ENCODE results near the gene CYB561D2.

DNA sequence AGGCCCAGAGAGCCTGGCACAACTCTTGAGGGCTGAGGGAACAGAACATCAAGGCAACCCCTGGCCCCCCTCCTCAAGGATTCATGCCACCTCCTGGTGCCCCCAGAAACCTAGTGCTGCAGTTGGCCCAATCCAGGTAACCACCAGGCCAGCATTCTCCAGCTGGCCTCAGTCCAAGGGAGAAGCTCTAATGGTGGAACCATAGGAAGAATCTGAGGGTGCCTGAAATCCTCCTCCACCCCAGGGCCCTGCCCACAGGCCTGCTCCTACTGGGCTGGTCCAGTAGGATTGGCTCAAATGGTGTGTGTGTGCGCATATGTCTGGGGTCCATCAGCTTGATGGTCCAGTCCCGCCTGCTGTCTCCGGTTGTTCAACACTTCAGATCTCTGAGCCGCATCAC lies 35.8 kb upstream of the CYB561D2 start:
- TF ChIP-seq, protein P1, sequence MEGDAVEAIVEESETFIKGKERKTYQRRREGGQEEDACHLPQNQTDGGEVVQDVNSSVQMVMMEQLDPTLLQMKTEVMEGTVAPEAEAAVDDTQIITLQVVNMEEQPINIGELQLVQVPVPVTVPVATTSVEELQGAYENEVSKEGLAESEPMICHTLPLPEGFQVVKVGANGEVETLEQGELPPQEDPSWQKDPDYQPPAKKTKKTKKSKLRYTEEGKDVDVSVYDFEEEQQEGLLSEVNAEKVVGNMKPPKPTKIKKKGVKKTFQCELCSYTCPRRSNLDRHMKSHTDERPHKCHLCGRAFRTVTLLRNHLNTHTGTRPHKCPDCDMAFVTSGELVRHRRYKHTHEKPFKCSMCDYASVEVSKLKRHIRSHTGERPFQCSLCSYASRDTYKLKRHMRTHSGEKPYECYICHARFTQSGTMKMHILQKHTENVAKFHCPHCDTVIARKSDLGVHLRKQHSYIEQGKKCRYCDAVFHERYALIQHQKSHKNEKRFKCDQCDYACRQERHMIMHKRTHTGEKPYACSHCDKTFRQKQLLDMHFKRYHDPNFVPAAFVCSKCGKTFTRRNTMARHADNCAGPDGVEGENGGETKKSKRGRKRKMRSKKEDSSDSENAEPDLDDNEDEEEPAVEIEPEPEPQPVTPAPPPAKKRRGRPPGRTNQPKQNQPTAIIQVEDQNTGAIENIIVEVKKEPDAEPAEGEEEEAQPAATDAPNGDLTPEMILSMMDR (IDR thresholded peaks at IDR 0.05; ENCODE audit: low read length): no peak
- TF ChIP-seq EZH2 (optimal IDR thresholded peaks at IDR 0.05; ENCODE audit: low read depth, low read length) (no peak), EZH2phosphoT487 (IDR thresholded peaks at IDR 0.05; ENCODE audit: low read length) (no peak)

Measured in MM.1S (cell line).